Osteocyte (in vitro differentiated cells): ENCODE results near the gene CD79B. TPM values are rescaled to one million over a fixed set of nuclear protein-coding genes. Genes with fewer than 3 reads are reported as not detected.

ENCODE experiments used
- DNase-seq: peaks from one replicate; pipeline ENCODE4 v3.0.0; 2021; ENCODE audit warnings: mixed read lengths; ENCODE audit not compliant: unreplicated experiment; ENCODE audit errors: extremely low spot score
- H3K27ac Mint-ChIP-seq: one replicate; pipeline ENCODE4 v1.8.0; 2021; ENCODE audit warnings: mild to moderate bottlenecking, mixed read lengths; ENCODE audit not compliant: unreplicated experiment
- H3K27me3 Mint-ChIP-seq: one replicate; pipeline ENCODE4 v1.8.0; 2021; ENCODE audit warnings: mixed read lengths; ENCODE audit not compliant: unreplicated experiment
- H3K36me3 Mint-ChIP-seq: one replicate; pipeline ENCODE4 v1.8.0; 2021; ENCODE audit warnings: mixed read lengths; ENCODE audit not compliant: unreplicated experiment
- H3K4me1 Mint-ChIP-seq: one replicate; pipeline ENCODE4 v1.8.0; 2021; ENCODE audit warnings: mixed read lengths; ENCODE audit not compliant: unreplicated experiment
- H3K4me3 Mint-ChIP-seq: one replicate; pipeline ENCODE4 v1.8.0; 2021; ENCODE audit warnings: mild to moderate bottlenecking, moderate library complexity, mixed read lengths; ENCODE audit not compliant: unreplicated experiment
- H3K9me3 Mint-ChIP-seq: one replicate; pipeline ENCODE4 v1.8.0; 2021; ENCODE audit warnings: mixed read lengths; ENCODE audit not compliant: unreplicated experiment
- CTCF ChIP-seq: fragments of 200-600 bp; sonication (generic); IDR thresholded peaks from 2 replicates; pipeline ENCODE4 v1.5.0; 2021; ENCODE audit warnings: antibody characterized with exemption, mild to moderate bottlenecking, moderate library complexity
- total RNA-seq: library from RNA; stranded (reverse); gene quantifications from 2 replicates; pipeline ENCODE4 v1.2.1, GENCODE V29; 2021

Gene CD79B
- total RNA-seq, 1 donor from 2014 or later: not detected

- no peaks in the 10 kb centered on the region for H3K9me3 Mint-ChIP-seq
- no peaks in the 10 kb centered on the region for H3K36me3 Mint-ChIP-seq
- H3K27me3 Mint-ChIP-seq: peaks cover 7% of the 10 kb centered on the region
- no peak overlapping the region for H3K4me3 Mint-ChIP-seq
- H3K4me1 Mint-ChIP-seq: no peaks in the 10 kb centered on the region
- DNase-seq: no peak
- H3K27ac Mint-ChIP-seq: no peak overlapping the region
- no peak for TF ChIP-seq CTCF
These were observed 15.7 kb upstream of the CD79B start for GRCh38 chr17:63947711-63948330.

GRCh38 chr17:63946440-63947363, 14.6 kb upstream of the CD79B start:
- H3K27me3 Mint-ChIP-seq: peaks cover 5% of the 10 kb centered on the region
- DNase-seq: no peak
- no peak overlapping the region for H3K4me3 Mint-ChIP-seq
- no peaks in the 10 kb centered on the region for H3K36me3 Mint-ChIP-seq
- no peak overlapping the region for H3K27ac Mint-ChIP-seq
- H3K9me3 Mint-ChIP-seq: no peaks in the 10 kb centered on the region
- no peaks in the 10 kb centered on the region for H3K4me1 Mint-ChIP-seq
- peak; percentile 80 for TF ChIP-seq CTCF

- H3K27ac Mint-ChIP-seq: no peak overlapping the region
These were observed 13.8 kb upstream of the CD79B start for GRCh38 chr17:63945784-63946439.

GRCh38 chr17:63944736-63945499, 12.8 kb upstream of the CD79B start:
- Mint-ChIP-seq H3K27ac (no peak overlapping the region), H3K27me3 (no peaks in the 10 kb centered on the region), H3K36me3 (no peaks in the 10 kb centered on the region), H3K9me3 (no peaks in the 10 kb centered on the region), H3K4me1 (no peaks in the 10 kb centered on the region), H3K4me3 (no peak overlapping the region)
- DNase-seq: no peak
- TF ChIP-seq CTCF: no peak

More at GRCh38 chr17:63945784-63946439, 13.8 kb upstream of the CD79B start:
- H3K36me3 Mint-ChIP-seq: no peaks in the 10 kb centered on the region
- no peak for DNase-seq
- no peaks in the 10 kb centered on the region for H3K4me1 Mint-ChIP-seq
- no peak overlapping the region for H3K4me3 Mint-ChIP-seq
- peaks cover 2% of the 10 kb centered on the region for H3K27me3 Mint-ChIP-seq
- no peak for TF ChIP-seq CTCF
- no peaks in the 10 kb centered on the region for H3K9me3 Mint-ChIP-seq
